RPMI7951 (cell line): ENCODE data around the gene C13orf42. TPM values are rescaled to one million over a fixed set of nuclear protein-coding genes. Genes with fewer than 3 reads are reported as not detected.
A peak's percentile ranks its signal among the peaks of the same experiment; 100 is the strongest.

Experiments used
- DNase-seq: peaks from one replicate; pipeline ENCODE4 v3.0.0-alpha.2; 2012; ENCODE audit warnings: low read depth
- total RNA-seq: library from RNA; depleted of rRNA; stranded (reverse); fragments of >200 nt; shearing (Covaris generic); gene quantifications from 2 replicates; pipeline ENCODE4 v1.2.3, GENCODE V29; 2014; rRNA removed

The C13orf42 gene
- not detected in 2 replicates for total RNA-seq

DNA sequence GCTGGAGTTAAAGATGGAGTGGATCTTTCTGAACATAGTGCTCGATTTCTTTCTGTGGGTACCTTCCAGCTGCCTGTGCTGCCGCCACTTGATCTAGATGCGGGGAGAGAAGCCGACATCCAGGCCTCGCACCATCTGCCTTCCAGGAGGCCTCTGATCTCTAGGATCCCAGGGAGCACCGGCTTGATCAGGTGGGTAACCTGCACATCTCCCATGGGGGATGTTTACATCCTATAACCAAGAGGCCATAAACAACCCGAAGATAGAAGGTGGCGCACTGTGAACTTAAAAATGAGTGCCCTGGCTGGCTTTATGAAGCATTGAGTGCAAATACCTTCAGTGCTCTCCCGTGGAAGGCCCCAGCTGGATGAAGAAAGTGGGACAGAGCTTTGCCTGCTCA lies at the start of gene C13orf42:
TSS of gene C13orf42 (minus strand) at position 101 of the 400 bp plus-strand sequence. CDS start at position 36, 65 bp downstream.
- DNase-seq, result no peak

GRCh38 chr13:51158880-51159518 lies 47.9 kb upstream of the C13orf42 start:
- peak; percentile 9 for DNase-seq

DNA sequence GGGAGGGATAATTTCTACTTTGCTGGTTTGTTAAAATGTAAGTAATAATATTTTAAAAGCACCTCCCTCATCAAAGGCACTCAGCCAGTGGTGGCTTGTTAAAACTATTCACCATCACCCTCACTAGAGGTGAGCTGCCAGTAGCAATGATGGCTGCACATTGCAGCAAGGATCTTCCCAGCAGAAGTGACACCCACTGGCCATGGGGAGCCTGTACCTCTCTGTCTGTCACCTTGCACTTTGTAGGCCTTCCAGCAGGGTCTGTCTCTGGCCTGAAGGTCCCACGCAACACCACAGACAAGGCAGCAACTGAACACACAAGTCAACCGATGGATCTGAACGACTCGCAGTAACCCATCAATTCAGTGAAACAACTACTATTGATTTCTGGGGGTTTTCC lies 47.3 kb upstream of the C13orf42 start:
- no peak for DNase-seq

- DNase-seq, result no peak
These were observed 45.6 kb upstream of the C13orf42 start for GRCh38 chr13:51156648-51157047.

- DNase-seq, result no peak
These were observed 44.9 kb upstream of the C13orf42 start for GRCh38 chr13:51155776-51156515.

DNA sequence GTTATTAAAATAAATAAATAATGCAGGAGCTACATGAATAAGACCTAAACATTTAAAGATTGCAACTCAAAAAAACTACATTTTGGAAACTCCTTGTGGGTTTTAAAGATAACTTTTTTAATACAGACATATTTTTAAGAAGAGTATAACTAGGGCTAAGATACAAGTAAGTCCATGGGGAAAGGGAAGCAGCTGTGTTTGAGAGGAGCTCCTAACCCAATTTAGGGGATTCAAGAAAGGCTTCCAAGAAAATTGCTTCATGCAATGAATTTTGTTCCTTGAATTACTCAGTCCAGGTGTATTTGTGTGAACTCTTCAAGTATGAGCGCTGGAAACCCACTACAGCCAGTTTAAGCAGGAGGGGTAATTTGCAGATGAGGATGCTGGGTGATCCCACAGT lies 44.1 kb upstream of the C13orf42 start:
- no peak for DNase-seq

DNA sequence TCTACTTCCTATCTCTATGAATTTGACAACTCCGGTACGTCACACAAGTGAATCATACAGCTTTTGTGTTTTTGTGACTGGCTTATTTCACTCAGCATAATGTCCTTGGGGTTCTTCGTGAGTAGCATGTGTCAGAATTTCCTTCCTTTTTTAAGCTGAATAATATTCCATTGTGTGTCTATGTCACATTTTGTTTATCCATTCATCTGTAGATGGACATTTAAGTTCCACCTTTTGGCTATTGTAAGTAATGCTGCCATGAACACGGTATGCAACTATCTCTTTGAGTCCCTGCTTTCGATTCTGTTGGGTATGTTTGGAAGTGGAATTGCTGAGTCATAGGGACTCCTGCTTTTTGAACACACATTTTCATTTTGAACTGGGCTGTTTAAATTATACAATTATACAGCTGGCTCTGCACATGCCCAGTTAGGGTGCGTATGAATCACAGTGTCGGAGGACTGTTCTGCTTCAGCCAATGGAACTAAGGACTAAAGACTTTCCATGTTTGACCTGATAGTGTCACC lies 43.0 kb upstream of the C13orf42 start:
- DNase-seq, result peak; percentile 86

- DNase-seq, result no peak
These were observed 42.5 kb upstream of the C13orf42 start for GRCh38 chr13:51153527-51153926.

DNA sequence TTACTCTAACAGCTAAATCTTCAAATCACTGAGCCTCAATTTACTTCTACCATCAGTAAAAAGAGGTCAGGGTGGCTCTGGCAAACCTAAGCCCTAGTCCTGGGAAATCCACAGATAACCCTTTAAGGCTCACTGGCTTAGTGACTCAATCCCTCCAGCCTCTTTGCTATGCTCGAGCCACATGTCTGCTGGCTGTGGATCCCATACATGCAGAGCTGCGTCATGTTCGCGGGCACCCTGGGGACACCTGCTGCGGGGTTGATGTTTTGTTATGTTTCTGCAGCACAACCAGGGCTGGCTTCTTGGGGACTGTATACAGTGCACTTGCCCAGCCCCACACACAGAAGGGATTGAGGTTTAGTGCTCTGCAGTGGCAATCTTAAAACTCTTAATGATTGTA lies 41.6 kb upstream of the C13orf42 start:
- peak; percentile 50 for DNase-seq

DNA sequence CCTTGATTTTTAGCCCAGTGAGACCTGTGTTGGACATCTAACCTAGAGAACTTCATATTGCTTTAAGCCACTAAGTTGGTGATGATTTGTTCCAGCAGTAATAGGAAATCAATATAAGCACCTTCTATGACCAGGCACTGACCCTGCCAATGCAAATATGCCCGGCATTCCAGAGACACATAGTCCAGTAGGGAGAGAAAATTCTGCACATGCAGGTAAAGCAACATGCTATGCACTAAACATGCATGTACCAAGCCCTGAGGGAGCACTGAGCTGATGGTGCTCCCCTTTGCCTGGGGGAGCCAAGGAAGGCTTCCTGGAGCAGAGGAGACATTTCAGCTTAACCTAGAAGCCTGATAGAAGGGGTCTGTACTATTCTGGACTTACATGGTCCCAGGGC lies 40.4 kb upstream of the C13orf42 start:
- no peak for DNase-seq

GRCh38 chr13:51148952-51149573 lies 38.0 kb upstream of the C13orf42 start:
- DNase-seq, result peak; percentile 30

- DNase-seq, result no peak
These were observed 37.3 kb upstream of the C13orf42 start for GRCh38 chr13:51148223-51148951.

- DNase-seq, result no peak
These were observed 36.7 kb upstream of the C13orf42 start for GRCh38 chr13:51147732-51148131.

GRCh38 chr13:51146667-51147066 lies 35.6 kb upstream of the C13orf42 start:
- DNase-seq, result no peak

- DNase-seq, result no peak
These were observed 26.2 kb upstream of the C13orf42 start for GRCh38 chr13:51137250-51137649.

DNA sequence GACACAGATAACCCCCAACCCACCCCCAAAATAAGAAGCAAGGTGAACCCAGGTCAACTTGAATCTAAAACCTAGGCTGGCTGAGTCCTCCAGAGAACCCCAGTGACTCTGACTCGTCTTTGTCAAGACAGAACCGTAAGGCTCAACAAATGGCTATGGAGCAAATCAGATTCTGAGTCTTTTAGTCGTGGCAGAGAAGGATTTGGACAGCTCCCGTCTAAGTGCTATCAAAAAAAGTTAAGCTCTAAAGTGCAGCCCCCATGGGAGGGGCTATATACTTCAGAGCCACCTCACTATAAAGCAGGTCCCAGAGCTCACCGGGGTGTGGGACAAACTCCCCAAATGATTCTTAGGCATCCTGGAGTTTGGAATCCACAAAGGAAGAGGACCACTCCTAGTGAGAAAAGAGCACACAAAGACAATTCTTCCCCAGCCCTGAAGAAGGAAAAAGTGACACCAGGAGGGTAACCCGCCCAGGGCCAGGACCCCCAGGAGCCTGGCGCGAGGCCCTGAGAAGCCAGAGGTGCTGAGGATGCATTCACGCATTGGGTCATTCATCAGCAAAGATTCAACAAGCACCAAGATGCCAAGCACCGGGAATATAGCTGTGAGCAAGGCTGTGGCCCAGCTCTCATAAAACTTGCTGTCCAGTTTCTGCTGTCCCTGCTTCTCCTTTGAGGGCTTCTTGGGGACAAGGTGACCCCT lies 25.4 kb upstream of the C13orf42 start:
- no peak for DNase-seq

DNA sequence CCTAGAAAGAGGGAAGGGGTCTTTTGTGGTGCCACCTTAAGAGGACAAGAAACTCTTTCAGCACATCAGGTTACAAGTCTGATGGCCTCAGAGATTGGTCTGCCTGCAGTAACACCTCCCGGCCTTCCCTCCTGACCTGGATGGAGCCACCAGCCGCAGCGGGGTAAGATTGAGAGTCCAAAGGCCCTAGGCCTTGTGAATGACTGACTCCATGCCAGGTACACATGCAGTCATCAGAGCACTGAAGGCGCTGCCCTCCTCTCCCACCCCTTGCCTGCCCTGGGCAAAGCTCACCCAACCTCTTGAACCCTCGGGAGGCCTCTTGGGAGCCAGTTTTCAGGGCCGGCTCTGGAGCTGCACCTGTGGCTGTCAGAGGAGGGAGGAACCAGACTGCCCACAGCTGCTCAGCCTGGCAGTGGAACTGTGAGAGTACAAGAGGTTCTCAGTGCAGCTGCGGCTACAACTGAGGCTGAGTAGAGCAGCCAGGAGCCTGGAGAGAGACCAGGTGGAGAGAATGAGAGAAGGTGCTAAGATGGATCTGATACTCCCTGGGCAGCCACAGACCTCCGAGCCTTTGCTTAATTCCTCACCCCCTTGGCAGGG lies 23.8 kb upstream of the C13orf42 start:
- DNase-seq, result no peak

GRCh38 chr13:51130348-51130747 lies 19.3 kb upstream of the C13orf42 start:
- no peak for DNase-seq

GRCh38 chr13:51125495-51126226 lies 14.6 kb upstream of the C13orf42 start:
- peak; percentile 53 for DNase-seq

GRCh38 chr13:51122868-51123566 lies 11.9 kb upstream of the C13orf42 start:
- DNase-seq, result peak; percentile 14
